DOHH2 (cell line): ENCODE measurements around the gene CD8B.
A peak's percentile ranks its signal among the peaks of the same experiment; 100 is the strongest.

ENCODE experiments used
- H3F3A ChIP-seq: fragments of 200-600 bp; sonication (generic), shearing (Covaris generic); 2 replicates; pipeline ENCODE4 v1.6.0; 2016; ENCODE audit warnings: antibody characterized with exemption, mild to moderate bottlenecking; ENCODE audit not compliant: control insufficient read depth, insufficient read depth
- H3K27ac ChIP-seq: fragments of 200-600 bp; sonication (generic); 2 replicates; pipeline ENCODE4 v1.5.1; 2014; ENCODE audit warnings: low read depth, mild to moderate bottlenecking, low read length, moderate library complexity
- H3K27me3 ChIP-seq: fragments of 200-600 bp; sonication (generic); 2 replicates; pipeline ENCODE4 v1.6.1; 2014; ENCODE audit warnings: mild to moderate bottlenecking, low read length, mixed read lengths; ENCODE audit not compliant: control insufficient read depth
- H3K36me3 ChIP-seq: fragments of 200-600 bp; sonication (generic); 2 replicates; pipeline ENCODE4 v1.6.1; 2014; ENCODE audit warnings: mild to moderate bottlenecking, low read length, moderate library complexity, mixed read lengths; ENCODE audit not compliant: control insufficient read depth
- H3K4me1 ChIP-seq: fragments of 200-600 bp; sonication (generic); 2 replicates; pipeline ENCODE4 v1.6.1; 2014; ENCODE audit warnings: mild to moderate bottlenecking, low read length, mixed read lengths; ENCODE audit not compliant: control insufficient read depth
- H3K4me2 ChIP-seq: fragments of 200-600 bp; sonication (generic); 2 replicates; pipeline ENCODE4 v1.6.0; 2014; ENCODE audit warnings: mild to moderate bottlenecking, low read length, moderate library complexity
- H3K4me3 ChIP-seq: fragments of 200-600 bp; sonication (generic); 2 replicates; pipeline ENCODE4 v1.5.1; 2014; ENCODE audit warnings: mild to moderate bottlenecking, low read length, mixed read lengths
- H3K79me2 ChIP-seq: fragments of 200-600 bp; sonication (generic); 2 replicates; pipeline ENCODE4 v1.6.1; 2014; ENCODE audit warnings: mild to moderate bottlenecking, low read length, mixed read lengths; ENCODE audit not compliant: control insufficient read depth
- H3K9me2 ChIP-seq: fragments of 200-600 bp; sonication (generic); replicated peaks from 2 replicates; pipeline ENCODE4 v1.6.1; 2014; ENCODE audit warnings: mild to moderate bottlenecking, low read length, mixed read lengths; ENCODE audit not compliant: control insufficient read depth
- H3K9me3 ChIP-seq: fragments of 200-600 bp; sonication (generic); 2 replicates; pipeline ENCODE4 v1.6.1; 2014; ENCODE audit warnings: antibody characterized with exemption, low read length, mixed read lengths; ENCODE audit not compliant: control insufficient read depth, insufficient read depth
- H4K20me1 ChIP-seq: fragments of 200-600 bp; sonication (generic); 2 replicates; pipeline ENCODE4 v1.6.0; 2014; ENCODE audit warnings: low read depth, mild to moderate bottlenecking, antibody characterized with exemption, low read length, moderate library complexity; ENCODE audit not compliant: control insufficient read depth, insufficient read depth
- EZH2phosphoT487 ChIP-seq: fragments of 200-600 bp; sonication (generic); IDR thresholded peaks from 2 replicates; pipeline ENCODE4 v1.6.1; 2017; ENCODE audit warnings: borderline replicate concordance, mild to moderate bottlenecking, antibody characterized with exemption, low read length, moderate library complexity, mixed read lengths
- TF ChIP-seq, protein P1 (sequence below): fragments of 200-600 bp; sonication (generic); IDR thresholded peaks from one replicate; pipeline ENCODE4 v1.5.1; 2014; ENCODE audit warnings: antibody characterized with exemption, mild to moderate bottlenecking, low read depth, low read length; ENCODE audit not compliant: poor library complexity, severe bottlenecking

CD8B gene

DNA sequence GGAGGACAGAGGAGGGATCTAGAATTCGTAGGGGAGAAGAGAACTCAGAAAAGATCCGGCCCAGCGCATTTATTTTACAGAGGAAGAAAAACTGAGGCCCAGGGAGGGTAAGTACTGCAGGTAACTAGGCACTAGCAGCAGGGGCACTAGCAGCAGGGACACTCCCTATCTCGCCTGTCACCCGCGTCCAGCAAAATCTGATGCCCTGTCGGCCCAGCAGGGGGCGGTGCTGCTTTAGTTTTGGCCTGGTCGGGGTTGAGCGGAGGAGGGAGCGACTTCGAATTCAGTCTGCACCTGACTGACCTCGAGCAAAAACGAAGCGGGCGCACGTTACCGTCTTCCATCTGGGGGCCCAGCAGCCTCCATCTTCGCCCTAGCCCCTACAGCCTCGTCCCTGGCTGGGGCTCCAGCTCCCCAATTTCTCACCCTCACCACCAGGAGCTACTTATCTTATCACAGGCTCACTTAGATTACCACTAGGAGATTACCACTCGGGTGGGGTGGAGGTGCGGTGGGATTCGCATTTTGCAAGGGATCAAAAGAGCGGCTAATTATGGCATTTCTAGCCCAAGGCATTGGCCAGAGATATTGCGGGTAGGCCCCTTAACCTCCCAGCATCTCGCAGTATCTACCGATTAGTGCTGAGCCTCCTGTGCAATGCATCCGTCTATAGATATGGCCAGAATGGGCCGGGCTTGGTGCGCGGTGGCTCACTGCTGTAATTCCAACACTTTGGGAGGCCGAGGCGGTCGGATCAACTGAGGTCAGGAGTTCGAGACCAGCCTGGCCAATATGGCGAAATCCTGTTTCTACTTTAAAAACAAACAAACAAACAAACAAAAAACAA is 53.1 kb downstream of the CD8B start:
- peak overlapping the region; percentile 70 for H3K4me3 ChIP-seq
- H3K36me3 ChIP-seq, result no peaks in the 10 kb centered on the region
- TF ChIP-seq, protein P1, sequence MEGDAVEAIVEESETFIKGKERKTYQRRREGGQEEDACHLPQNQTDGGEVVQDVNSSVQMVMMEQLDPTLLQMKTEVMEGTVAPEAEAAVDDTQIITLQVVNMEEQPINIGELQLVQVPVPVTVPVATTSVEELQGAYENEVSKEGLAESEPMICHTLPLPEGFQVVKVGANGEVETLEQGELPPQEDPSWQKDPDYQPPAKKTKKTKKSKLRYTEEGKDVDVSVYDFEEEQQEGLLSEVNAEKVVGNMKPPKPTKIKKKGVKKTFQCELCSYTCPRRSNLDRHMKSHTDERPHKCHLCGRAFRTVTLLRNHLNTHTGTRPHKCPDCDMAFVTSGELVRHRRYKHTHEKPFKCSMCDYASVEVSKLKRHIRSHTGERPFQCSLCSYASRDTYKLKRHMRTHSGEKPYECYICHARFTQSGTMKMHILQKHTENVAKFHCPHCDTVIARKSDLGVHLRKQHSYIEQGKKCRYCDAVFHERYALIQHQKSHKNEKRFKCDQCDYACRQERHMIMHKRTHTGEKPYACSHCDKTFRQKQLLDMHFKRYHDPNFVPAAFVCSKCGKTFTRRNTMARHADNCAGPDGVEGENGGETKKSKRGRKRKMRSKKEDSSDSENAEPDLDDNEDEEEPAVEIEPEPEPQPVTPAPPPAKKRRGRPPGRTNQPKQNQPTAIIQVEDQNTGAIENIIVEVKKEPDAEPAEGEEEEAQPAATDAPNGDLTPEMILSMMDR, result peak; percentile 92
- TF ChIP-seq EZH2phosphoT487, result no peak
- H3K9me3 ChIP-seq, result no peaks in the 10 kb centered on the region
- H3F3A ChIP-seq, result no peaks in the 10 kb centered on the region
- no peaks in the 10 kb centered on the region for H3K79me2 ChIP-seq
- H3K9me2 ChIP-seq, result no peaks in the 10 kb centered on the region
- H3K4me2 ChIP-seq, result peak overlapping the region; percentile 84
- H3K4me1 ChIP-seq, result peaks cover 17% of the 10 kb centered on the region
- H3K27ac ChIP-seq, result no peak overlapping the region
- H3K27me3 ChIP-seq, result peaks cover 14% of the 10 kb centered on the region
- no peaks in the 10 kb centered on the region for H4K20me1 ChIP-seq

DNA sequence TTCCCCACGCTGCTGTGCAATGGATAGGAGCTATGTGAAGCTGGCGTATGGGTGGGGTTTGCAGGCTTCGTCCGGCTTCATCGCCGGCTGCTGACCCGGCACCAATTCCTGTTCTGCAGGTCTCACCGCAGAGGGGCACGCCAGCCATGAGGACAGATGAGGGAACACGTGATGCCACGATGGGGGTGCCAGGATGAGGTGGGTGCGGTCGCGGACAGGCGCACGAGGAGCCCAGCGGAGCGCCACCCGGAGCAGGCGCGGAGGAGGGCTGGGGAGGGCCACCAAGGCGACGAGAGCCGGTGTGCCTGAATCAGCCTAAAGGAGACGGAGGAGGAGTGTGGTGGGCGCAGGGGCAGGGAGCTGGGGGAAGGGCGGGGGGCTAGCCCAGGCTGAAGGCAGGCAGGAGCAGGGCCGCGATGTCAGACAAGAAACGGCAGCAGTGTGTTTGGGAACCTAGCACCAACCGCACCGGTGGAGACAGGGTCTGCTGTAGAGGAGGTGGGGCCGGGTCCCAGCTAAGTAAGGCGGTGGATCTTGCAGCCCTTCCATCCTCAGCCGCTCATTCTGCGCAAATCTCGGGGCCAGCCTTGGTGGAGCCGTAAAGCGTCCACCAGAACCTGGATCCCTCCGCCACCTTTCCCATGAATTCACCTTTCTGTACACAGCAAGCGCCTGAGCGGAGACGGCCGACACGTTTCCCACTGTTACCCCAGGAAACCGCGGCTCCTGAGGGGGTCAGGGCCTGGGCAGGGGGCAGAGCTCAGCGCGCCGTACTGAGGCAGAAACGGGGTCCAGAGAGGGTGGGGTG is 54.0 kb downstream of the CD8B start:
- Histone ChIP-seq H3K9me2 (no peaks in the 10 kb centered on the region), H3K36me3 (no peaks in the 10 kb centered on the region), H4K20me1 (no peaks in the 10 kb centered on the region), H3K79me2 (no peaks in the 10 kb centered on the region), H3K27me3 (peaks cover 14% of the 10 kb centered on the region), H3K4me2 (peak overlapping the region; percentile 84), H3K9me3 (no peaks in the 10 kb centered on the region), H3K27ac (no peak overlapping the region), H3F3A (no peaks in the 10 kb centered on the region), H3K4me1 (peaks cover 17% of the 10 kb centered on the region), H3K4me3 (peak overlapping the region; percentile 70)
- TF ChIP-seq EZH2phosphoT487, result peak; percentile 48; the same call in 1 of the 2 replicates
- TF ChIP-seq, protein P1, result no peak

DNA sequence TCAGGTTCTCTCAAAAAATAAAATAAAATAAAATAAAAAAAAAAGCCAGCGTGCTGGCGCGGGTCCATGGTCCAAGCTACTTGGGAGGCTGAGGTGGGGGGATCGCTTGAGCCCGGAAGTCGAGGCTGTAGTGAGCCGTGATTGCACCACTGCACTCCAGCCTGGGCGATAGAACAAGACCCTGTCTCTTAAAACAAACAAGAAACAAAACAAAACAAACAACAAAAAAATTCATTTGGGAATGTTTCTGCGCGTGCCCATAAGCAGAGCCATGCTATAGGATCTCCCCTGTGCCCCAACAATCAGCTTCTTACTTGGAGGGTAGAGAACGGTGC is 54.6 kb downstream of the CD8B start:
- no peaks in the 10 kb centered on the region for H3K79me2 ChIP-seq
- H3K27me3 ChIP-seq, result peaks cover 14% of the 10 kb centered on the region
- H3K9me3 ChIP-seq, result no peaks in the 10 kb centered on the region
- H3K4me2 ChIP-seq, result peak overlapping the region; percentile 84
- no peak overlapping the region for H3K27ac ChIP-seq
- peaks cover 17% of the 10 kb centered on the region for H3K4me1 ChIP-seq
- H3K36me3 ChIP-seq, result no peaks in the 10 kb centered on the region
- H3F3A ChIP-seq, result no peaks in the 10 kb centered on the region
- no peaks in the 10 kb centered on the region for H4K20me1 ChIP-seq
- H3K4me3 ChIP-seq, result peak overlapping the region; percentile 70
- TF ChIP-seq, protein P1, result no peak
- TF ChIP-seq EZH2phosphoT487, result no peak
- H3K9me2 ChIP-seq, result no peaks in the 10 kb centered on the region
